Peyer's patch (tissue), 4 donors: ENCODE measurements around the gene CPPED1. TPM values are rescaled to one million over a fixed set of nuclear protein-coding genes. Genes with fewer than 3 reads are reported as not detected.

Source experiments
- DNase-seq, 3 donors: peaks; one replicate each; pipeline ENCODE4 v3.0.0-alpha.2; 2017 to 2019
- H3K27ac ChIP-seq, 4 donors: fragments of 200-600 bp; sonication (generic); one replicate each; pipeline ENCODE4 v1.5.1; 2016 to 2019
- H3K27me3 ChIP-seq, 2 donors: fragments of 200-600 bp; sonication (generic); one replicate each; pipeline ENCODE4 v1.5.1; 2019
- H3K36me3 ChIP-seq, 3 donors: fragments of 200-600 bp; sonication (generic); one replicate each; pipeline ENCODE4 v1.5.1; 2016 to 2019
- H3K4me1 ChIP-seq, 4 donors: fragments of 200-600 bp; sonication (generic); one replicate each; pipeline ENCODE4 v1.5.1; 2016 to 2019
- H3K4me3 ChIP-seq, 4 donors: fragments of 200-600 bp; sonication (generic); 1 replicate in 3 of 4; 2 replicates in 1 of 4; pipeline ENCODE4 v1.5.1; 2016 to 2019; ENCODE audit warnings: mild to moderate bottlenecking in 1 of 4
- H3K9me3 ChIP-seq, 4 donors: fragments of 200-600 bp; sonication (generic); one replicate each; pipeline ENCODE4 v1.5.1; 2016 to 2019; ENCODE audit warnings: mild to moderate bottlenecking in 1 of 4
- CTCF ChIP-seq, 6 experiments: fragments of 450-650 bp in 4 of 6; fragments of 200-600 bp in 2 of 6; sonication (generic) in 1 of 6; IDR thresholded peaks; one replicate each; pipeline ENCODE4 v1.5.1; 2017 to 2019; ENCODE audit warnings: antibody characterized with exemption in 6 of 6, mild to moderate bottlenecking in 3 of 6, moderate library complexity in 1 of 6
- POLR2A ChIP-seq, 2 donors: fragments of 450-650 bp; IDR thresholded peaks; one replicate each; pipeline ENCODE4 v1.5.1; 2017; ENCODE audit warnings: antibody characterized with exemption in 2 of 2, mild to moderate bottlenecking in 2 of 2, moderate library complexity in 2 of 2
- total RNA-seq, 4 donors: library from RNA; depleted of rRNA; stranded (reverse); fragments of >200 nt; gene quantifications; one replicate each; pipeline ENCODE4 v1.1.0, GENCODE V29; 2016

The CPPED1 gene
- total RNA-seq, 4 donors from 2014 or later: 26.7 to 47.9 (median 36.3) TPM

GRCh38 chr16:12811441-12812383, 8.0 kb upstream of the CPPED1 start:
- Histone ChIP-seq H3K9me3 (no peaks in the 10 kb centered on the region), H3K4me3 (no peak overlapping the region), H3K27ac (no peak overlapping the region), H3K4me1 (no peaks in the 10 kb centered on the region), H3K36me3 (no peaks in the 10 kb centered on the region), H3K27me3 (no peaks in the 10 kb centered on the region)
- DNase-seq: no peak
- TF ChIP-seq POLR2A (IDR thresholded peaks at IDR 0.05) (no peak), CTCF (IDR thresholded peaks at IDR 0.05) (no peak)

GRCh38 chr16:12805066-12805465, 1.4 kb upstream of the CPPED1 start:
- Histone ChIP-seq H3K4me3 (no peak overlapping the region), H3K9me3 (no peaks in the 10 kb centered on the region), H3K27ac (no peak overlapping the region), H3K27me3 (no peaks in the 10 kb centered on the region), H3K4me1 (peaks cover 0 to 22% (median 5%) of the 10 kb centered on the region in 4 donors), H3K36me3 (no peaks in the 10 kb centered on the region)
- no peak for DNase-seq
- no peak for TF ChIP-seq CTCF (IDR thresholded peaks at IDR 0.05)
- no peak for TF ChIP-seq POLR2A (IDR thresholded peaks at IDR 0.05)

- Histone ChIP-seq H3K27ac (no peak overlapping the region), H3K9me3 (no peaks in the 10 kb centered on the region), H3K4me1 (peaks cover 0 to 22% (median 5%) of the 10 kb centered on the region in 4 donors), H3K27me3 (no peaks in the 10 kb centered on the region), H3K4me3 (peak overlapping the region in 1 of 4 donors; percentile 74), H3K36me3 (no peaks in the 10 kb centered on the region)
- DNase-seq: no peak
- TF ChIP-seq CTCF (IDR thresholded peaks at IDR 0.05) (no peak), POLR2A (IDR thresholded peaks at IDR 0.05) (no peak)
Measured at GRCh38 chr16:12804395-12804794, 708 bp upstream of the CPPED1 start.

GRCh38 chr16:12802661-12803060, 1.0 kb downstream of the CPPED1 start:
- Histone ChIP-seq H3K4me3 (peak overlapping the region; percentile 69 to 74 (median 72)), H3K9me3 (no peaks in the 10 kb centered on the region), H3K27me3 (no peaks in the 10 kb centered on the region), H3K27ac (peak overlapping the region in 3 of 4 donors; percentile 88 to 92 (median 92)), H3K36me3 (no peaks in the 10 kb centered on the region), H3K4me1 (peaks cover 0 to 22% (median 5%) of the 10 kb centered on the region in 4 donors)
- no peak for DNase-seq
- no peak for TF ChIP-seq CTCF (IDR thresholded peaks at IDR 0.05)
- TF ChIP-seq POLR2A (IDR thresholded peaks at IDR 0.05): no peak

GRCh38 chr16:12802048-12802447, 1.6 kb downstream of the CPPED1 start:
- Histone ChIP-seq H3K27ac (peak overlapping the region in 1 of 4 donors; percentile 15), H3K4me1 (peaks cover 0 to 22% (median 5%) of the 10 kb centered on the region in 4 donors), H3K36me3 (no peaks in the 10 kb centered on the region), H3K4me3 (peak overlapping the region in 2 of 4 donors; percentile 74), H3K9me3 (no peaks in the 10 kb centered on the region), H3K27me3 (no peaks in the 10 kb centered on the region)
- TF ChIP-seq CTCF (IDR thresholded peaks at IDR 0.05) (no peak), POLR2A (IDR thresholded peaks at IDR 0.05) (no peak)
- DNase-seq: no peak
